GM10248 (cell line): ENCODE measurements around the gene SMOC2.

Experiments used
- CTCF ChIA-PET: fragments of 300-600 bp; sonication (Branson Sonifier 250); formaldehyde crosslinking; extraction: SDS; loops from one replicate; lab custom pipeline; 2021; ENCODE audit warnings: antibody characterized with exemption; lab: Yijun Ruan, JAX
- POLR2A ChIA-PET: fragments of 350-650 bp; sonication (Branson Sonifier 250); formaldehyde crosslinking; extraction: SDS; loops from one replicate; lab custom pipeline; 2020; ENCODE audit warnings: antibody characterized with exemption; lab: Yijun Ruan, JAX
- DNase-seq: peaks from one replicate; pipeline ENCODE4 v3.0.0; 2012; ENCODE audit errors: extremely low spot score
- TF ChIP-seq, protein P1 (sequence below): IDR thresholded peaks from 2 replicates; pipeline ENCODE4 v1.5.1; 2012; ENCODE audit warnings: mild to moderate bottlenecking, low read depth; ENCODE audit errors: extremely low read depth, missing control alignments, control extremely low read depth

Gene SMOC2

DNA sequence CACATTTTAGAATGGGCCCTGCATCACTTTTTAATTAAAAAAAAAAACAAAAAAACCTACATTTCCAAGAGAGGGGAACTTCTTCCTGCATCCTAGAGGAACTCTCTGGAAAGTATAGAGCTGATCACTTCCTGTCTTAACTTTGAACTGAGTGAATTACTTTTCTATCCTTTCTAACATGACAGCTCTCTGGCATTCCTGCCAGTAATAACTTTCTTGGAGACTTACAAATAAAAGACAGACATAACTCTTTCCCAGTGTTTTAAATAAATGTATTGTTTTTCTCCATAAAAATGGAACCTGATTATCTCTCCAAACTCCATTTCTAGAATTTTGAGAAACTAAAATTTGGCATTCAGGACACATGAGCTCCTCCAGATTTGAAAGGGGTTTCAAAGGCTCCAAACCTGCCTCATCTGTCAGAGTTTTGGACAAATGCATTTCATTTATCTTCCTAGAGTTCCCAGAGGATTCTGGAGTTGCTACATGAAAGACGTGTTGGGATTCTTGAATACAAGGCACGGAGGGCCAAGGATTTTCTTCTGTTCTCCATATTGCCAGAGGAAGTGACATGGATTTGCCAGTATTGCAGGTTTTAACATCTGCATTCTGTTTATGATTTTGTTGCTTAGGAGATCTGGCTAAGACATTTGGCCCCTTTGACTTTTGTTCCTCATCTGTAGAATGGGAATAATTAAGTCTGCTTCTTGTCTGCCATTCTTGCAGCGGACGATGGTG is 2.0 kb upstream of the SMOC2 start:
- ChIA-PET POLR2A (no interaction called here), CTCF (no interaction called here)
- TF ChIP-seq, protein P1, sequence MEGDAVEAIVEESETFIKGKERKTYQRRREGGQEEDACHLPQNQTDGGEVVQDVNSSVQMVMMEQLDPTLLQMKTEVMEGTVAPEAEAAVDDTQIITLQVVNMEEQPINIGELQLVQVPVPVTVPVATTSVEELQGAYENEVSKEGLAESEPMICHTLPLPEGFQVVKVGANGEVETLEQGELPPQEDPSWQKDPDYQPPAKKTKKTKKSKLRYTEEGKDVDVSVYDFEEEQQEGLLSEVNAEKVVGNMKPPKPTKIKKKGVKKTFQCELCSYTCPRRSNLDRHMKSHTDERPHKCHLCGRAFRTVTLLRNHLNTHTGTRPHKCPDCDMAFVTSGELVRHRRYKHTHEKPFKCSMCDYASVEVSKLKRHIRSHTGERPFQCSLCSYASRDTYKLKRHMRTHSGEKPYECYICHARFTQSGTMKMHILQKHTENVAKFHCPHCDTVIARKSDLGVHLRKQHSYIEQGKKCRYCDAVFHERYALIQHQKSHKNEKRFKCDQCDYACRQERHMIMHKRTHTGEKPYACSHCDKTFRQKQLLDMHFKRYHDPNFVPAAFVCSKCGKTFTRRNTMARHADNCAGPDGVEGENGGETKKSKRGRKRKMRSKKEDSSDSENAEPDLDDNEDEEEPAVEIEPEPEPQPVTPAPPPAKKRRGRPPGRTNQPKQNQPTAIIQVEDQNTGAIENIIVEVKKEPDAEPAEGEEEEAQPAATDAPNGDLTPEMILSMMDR: no peak
- no peak for DNase-seq

DNA sequence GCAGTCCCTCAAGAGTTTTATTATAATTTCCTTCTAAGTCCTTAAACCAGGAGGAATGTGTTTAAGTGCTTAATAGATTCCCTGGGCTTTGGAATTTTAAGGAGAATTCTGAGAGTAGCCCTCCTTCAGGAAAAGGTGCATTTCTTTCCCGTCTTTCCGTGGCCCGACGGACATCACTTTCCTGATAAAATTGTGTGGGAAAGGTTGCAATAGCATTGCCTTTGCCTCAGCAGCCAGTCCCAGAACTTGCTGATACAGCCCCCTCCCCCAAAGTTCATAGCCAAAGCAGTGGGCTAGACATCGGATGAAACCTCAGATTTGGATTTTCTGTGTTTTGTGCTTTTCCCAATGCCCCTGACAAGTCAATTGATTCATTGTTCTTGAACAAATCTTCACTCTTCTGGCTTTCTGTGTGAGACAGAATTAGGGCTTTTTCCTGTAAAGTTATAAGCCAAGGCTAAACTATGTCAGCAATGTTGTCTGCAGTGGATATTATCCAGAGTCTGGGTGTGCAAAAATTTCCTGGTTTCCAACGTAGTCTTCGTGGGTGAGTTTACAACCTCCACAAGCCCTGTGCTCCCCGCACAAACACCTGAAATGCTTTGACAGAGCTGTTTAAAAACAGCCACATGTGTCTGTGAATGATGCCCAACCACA is 1.1 kb upstream of the SMOC2 start:
- DNase-seq: no peak
- ChIA-PET POLR2A (no interaction called here), CTCF (no interaction called here)
- TF ChIP-seq, protein P1: no peak

- ChIA-PET CTCF (no interaction called here), POLR2A (no interaction called here)
- TF ChIP-seq, protein P1: no peak
- DNase-seq: no peak
These were observed 729 bp downstream of the SMOC2 start for GRCh38 chr6:168441434-168442391.

- CTCF ChIA-PET: no interaction called here
- DNase-seq: no peak
- TF ChIP-seq, protein P1: no peak
- POLR2A ChIA-PET: no interaction called here
These were observed 1.7 kb downstream of the SMOC2 start for GRCh38 chr6:168442646-168443045.

DNA sequence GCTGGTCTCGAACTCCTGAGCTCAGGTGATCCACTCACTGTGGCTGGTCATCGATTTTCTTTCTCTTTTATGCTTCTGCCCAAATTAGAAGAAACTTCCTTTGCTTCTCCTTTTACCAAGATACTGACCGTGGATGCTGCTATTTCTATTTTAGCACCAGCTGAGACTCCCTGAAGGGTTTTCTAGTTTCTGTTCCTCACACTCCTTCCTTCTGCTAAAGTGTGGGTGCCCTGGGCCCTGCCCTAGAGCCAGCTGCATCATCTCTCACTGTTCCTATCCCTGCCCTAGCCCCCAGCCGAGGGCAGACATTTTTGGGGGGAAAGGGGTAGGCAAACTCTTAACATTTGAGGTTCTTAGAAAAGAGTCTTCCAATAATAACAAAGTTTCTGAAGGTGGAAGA is 6.3 kb downstream of the SMOC2 start:
- CTCF ChIA-PET: no interaction called here
- TF ChIP-seq, protein P1: no peak
- DNase-seq: no peak
- POLR2A ChIA-PET: no interaction called here

- ChIA-PET POLR2A (no interaction called here), CTCF (no interaction called here)
- DNase-seq: no peak
- TF ChIP-seq, protein P1: no peak
These were observed 6.7 kb downstream of the SMOC2 start for GRCh38 chr6:168447700-168448099.
